T-cell (primary cell): Measurements from ENCODE around the gene RTN1. TPM values are rescaled to one million over a fixed set of nuclear protein-coding genes. Genes with fewer than 3 reads are reported as not detected.

Experiments
- ATAC-seq, 4 experiments: fragments of 200-7000 bp in 3 of 4; fragments of 150-1000 bp in 1 of 4; cut with Tn5 transposase; replicated peaks in 1 of 4; 1 replicate in 3 of 4; 2 replicates in 1 of 4; pipeline ENCODE4 v1.10.0; 2021; ENCODE audit warnings: moderate library complexity in 3 of 4, mild to moderate bottlenecking in 2 of 4, moderate number of reproducible peaks in 1 of 4
- CTCF ChIA-PET, 2 donors: fragments of 300-600 bp; sonication (Branson Sonifier 250); formaldehyde crosslinking; loops; one replicate each; lab custom pipeline; 2022; ENCODE audit warnings: antibody characterized with exemption in 2 of 2; lab: Charles Lee
- POLR2A ChIA-PET, 2 donors: fragments of 300-600 bp; sonication (Branson Sonifier 250); formaldehyde crosslinking; loops; one replicate each; lab custom pipeline; 2022; ENCODE audit warnings: antibody characterized with exemption in 2 of 2; lab: Charles Lee
- DNase-seq, 35 experiments: peaks; one replicate each; pipeline versions ENCODE4 v3.0.0 to v3.0.0-alpha.2; 2013 to 2023
- H3K27ac ChIP-seq: one replicate; pipeline ENCODE4 v1.5.1; 2013; ENCODE audit warnings: low read length
- H3K27me3 ChIP-seq, 2 experiments: replicated peaks in 1 of 2; 1 replicate in 1 of 2; 2 replicates in 1 of 2; pipeline versions ENCODE4 v1.6.1 to v1.7.0; 2013; ENCODE audit warnings: low read length in 1 of 2, mixed read lengths in 1 of 2; ENCODE audit not compliant: control insufficient read depth in 2 of 2, insufficient read depth in 2 of 2; ENCODE audit errors: extremely low read depth in 1 of 2
- H3K36me3 ChIP-seq, 2 donors: 1 replicate in 1 of 2; 2 replicates in 1 of 2; pipeline versions ENCODE4 v1.6.1 to v1.7.0; 2013; ENCODE audit warnings: low read length in 1 of 2; ENCODE audit not compliant: control insufficient read depth in 2 of 2, insufficient read depth in 1 of 2; ENCODE audit errors: extremely low read depth in 1 of 2
- H3K4me1 ChIP-seq, 2 experiments: 1 replicate in 1 of 2; 2 replicates in 1 of 2; pipeline versions ENCODE4 v1.6.1 to v1.7.0; 2013; ENCODE audit warnings: low read length in 2 of 2, mixed read lengths in 1 of 2; ENCODE audit not compliant: insufficient read depth in 2 of 2, control insufficient read depth in 1 of 2; ENCODE audit errors: extremely low read depth in 1 of 2
- H3K4me3 ChIP-seq, 2 donors: 1 replicate in 1 of 2; 2 replicates in 1 of 2; pipeline versions ENCODE4 v1.5.1 to v1.7.0; 2013; ENCODE audit warnings: mild to moderate bottlenecking in 2 of 2, low read length in 1 of 2, moderate library complexity in 1 of 2; ENCODE audit not compliant: control insufficient read depth in 1 of 2; ENCODE audit errors: extremely low read depth in 1 of 2
- H3K9me3 ChIP-seq: 2 replicates; pipeline ENCODE4 v1.7.0; 2013
- H3K27ac Mint-ChIP-seq, 2 donors: one replicate each; pipeline ENCODE4 v1.8.0; 2020 to 2021; ENCODE audit warnings: mild to moderate bottlenecking in 2 of 2, mixed read lengths in 2 of 2
- H3K27me3 Mint-ChIP-seq, 2 donors: one replicate each; pipeline ENCODE4 v1.8.0; 2021 to 2022; ENCODE audit warnings: mixed read lengths in 2 of 2
- H3K36me3 Mint-ChIP-seq: one replicate; pipeline ENCODE4 v1.8.0; 2021; ENCODE audit warnings: mixed read lengths
- H3K4me1 Mint-ChIP-seq, 3 donors: one replicate each; pipeline ENCODE4 v1.8.0; 2020 to 2022; ENCODE audit warnings: mixed read lengths in 3 of 3, mild to moderate bottlenecking in 1 of 3
- H3K4me3 Mint-ChIP-seq, 3 donors: one replicate each; pipeline ENCODE4 v1.8.0; 2020 to 2022; ENCODE audit warnings: mild to moderate bottlenecking in 3 of 3, mixed read lengths in 3 of 3, moderate library complexity in 3 of 3
- H3K9me3 Mint-ChIP-seq, 3 donors: one replicate each; pipeline ENCODE4 v1.8.0; 2020 to 2022; ENCODE audit warnings: mixed read lengths in 3 of 3
- WGBS: methylation state at CpG from one replicate; pipeline ENCODE4 v1.1.5; 2013; ENCODE audit warnings: missing lambda C conversion rate; ENCODE audit not compliant: insufficient coverage; 5-methylcytosine and 5-hydroxymethylcytosine counted together
- total RNA-seq, 35 experiments: library from RNA in 6 of 35; stranded (reverse) in 6 of 35; fragments of 120-200 nt in 1 of 35; gene quantifications; one replicate each; pipeline versions ENCODE4 v1.2.1 to v1.2.4 and lab custom pipeline; 2013 to 2026

The RTN1 gene
- total RNA-seq, 5 donors from 2014 or later (not counting 1 experiment from before 2014, with no cell fraction given) = 0.25 TPM; not detected in 4

DNA sequence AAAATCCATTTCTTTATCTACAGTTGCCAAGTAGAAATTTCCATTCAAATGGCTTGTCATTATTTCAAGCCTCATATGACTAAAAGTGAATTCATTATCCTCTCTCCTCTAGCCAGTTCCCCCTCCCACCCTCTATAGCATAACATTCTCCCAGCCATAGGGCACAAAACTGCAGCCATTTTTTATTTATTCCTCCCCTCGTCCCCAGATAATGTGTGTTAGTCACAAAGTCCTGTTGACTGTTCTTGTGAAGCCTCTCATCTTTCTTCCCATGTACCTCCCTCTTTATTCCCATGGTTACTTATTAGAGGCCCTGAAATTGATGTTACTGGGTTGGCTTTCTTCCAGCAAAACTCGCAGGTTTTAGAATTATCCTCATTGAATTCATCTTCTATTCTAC lies 13.2 kb downstream of the RTN1 start:
- Mint-ChIP-seq H3K4me3 (no peak overlapping the region), H3K27ac (no peak overlapping the region), H3K27me3 (peaks cover 6 to 25% of the 10 kb centered on the region in 2 donors), H3K9me3 (peaks cover 18 to 27% (median 20%) of the 10 kb centered on the region in 3 donors), H3K36me3 (no peaks in the 10 kb centered on the region), H3K4me1 (no peaks in the 10 kb centered on the region)
- H3K4me3 ChIP-seq = no peak overlapping the region
- H3K27ac ChIP-seq = no peak overlapping the region
- no peak for ATAC-seq
- peaks cover under 1 to 11% of the 10 kb centered on the region in 2 experiments for H3K27me3 ChIP-seq
- no peaks in the 10 kb centered on the region for H3K9me3 ChIP-seq
- H3K4me1 ChIP-seq = no peaks in the 10 kb centered on the region
- no CpG with 5 or more reads among the region's 2 CpGs for WGBS
- ChIA-PET POLR2A (no interaction called here), CTCF (no interaction called here)
- H3K36me3 ChIP-seq = no peaks in the 10 kb centered on the region
- no peak for DNase-seq

DNA sequence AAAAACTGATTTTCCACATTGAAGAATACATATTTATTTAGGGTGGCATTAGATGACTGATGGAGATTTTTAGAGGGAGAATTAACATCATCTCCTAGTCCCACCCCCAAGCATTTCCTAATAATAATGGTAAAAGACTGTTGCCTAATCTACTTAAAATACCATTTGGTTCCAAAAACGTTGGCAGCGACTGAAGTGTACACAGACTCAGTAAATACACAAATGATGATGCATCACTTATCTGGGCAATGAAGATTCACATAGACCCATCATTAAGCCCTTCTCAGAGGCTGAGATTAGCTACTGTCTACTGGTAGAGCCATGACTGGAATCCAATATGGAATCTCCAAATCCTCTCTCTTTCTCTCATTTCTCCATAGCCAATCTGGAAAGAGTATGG lies 18.2 kb downstream of the RTN1 start:
- no peak overlapping the region for H3K4me3 ChIP-seq
- no peak overlapping the region for H3K4me3 Mint-ChIP-seq
- POLR2A ChIA-PET = no interaction called here

DNA sequence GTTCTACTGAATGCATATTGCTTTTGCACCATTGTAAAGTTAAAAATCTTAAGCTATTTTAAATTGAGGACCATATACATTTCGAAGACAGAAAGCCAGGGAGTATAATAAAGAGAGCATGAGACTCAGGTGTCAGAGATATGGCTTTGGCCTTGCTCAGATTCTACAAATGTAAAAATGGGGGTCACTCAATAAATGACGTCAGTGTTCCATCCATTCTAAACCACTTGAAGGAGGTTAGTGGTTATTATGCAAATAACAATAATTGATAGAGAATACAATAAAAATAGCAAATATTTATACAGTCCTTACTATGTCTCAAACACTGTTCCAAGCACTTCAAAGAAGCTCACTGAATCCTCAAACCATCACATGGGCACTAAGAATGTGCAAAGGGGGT lies 20.1 kb downstream of the RTN1 start:
- Mint-ChIP-seq H3K9me3 (peaks cover 0 to 8% (median 8%) of the 10 kb centered on the region in 3 donors), H3K27me3 (peaks cover 5 to 7% of the 10 kb centered on the region in 2 donors), H3K4me3 (no peak overlapping the region), H3K36me3 (no peaks in the 10 kb centered on the region), H3K27ac (no peak overlapping the region), H3K4me1 (no peaks in the 10 kb centered on the region)
- DNase-seq = no peak
- CTCF ChIA-PET = no interaction called here
- H3K27ac ChIP-seq = no peak overlapping the region
- no peak overlapping the region for H3K4me3 ChIP-seq
- H3K4me1 ChIP-seq = no peaks in the 10 kb centered on the region
- WGBS = no CpG with 5 or more reads among the region's 2 CpGs
- POLR2A ChIA-PET = no interaction called here
- H3K36me3 ChIP-seq = no peaks in the 10 kb centered on the region
- peaks cover 0 to 3% of the 10 kb centered on the region in 2 experiments for H3K27me3 ChIP-seq
- no peaks in the 10 kb centered on the region for H3K9me3 ChIP-seq
- ATAC-seq = no peak

More for the DNA sequence above, 18.2 kb downstream of the RTN1 start:
- DNase-seq = no peak
- H3K36me3 ChIP-seq = no peaks in the 10 kb centered on the region
- Mint-ChIP-seq H3K4me1 (no peaks in the 10 kb centered on the region), H3K9me3 (peaks cover 5 to 14% (median 13%) of the 10 kb centered on the region in 3 donors), H3K27me3 (peaks cover 9 to 13% of the 10 kb centered on the region in 2 donors), H3K36me3 (no peaks in the 10 kb centered on the region), H3K27ac (no peak overlapping the region)
- WGBS = 64% methylated on average over 2 of the region's 2 CpGs
- H3K27ac ChIP-seq = no peak overlapping the region
- no peaks in the 10 kb centered on the region for H3K9me3 ChIP-seq
- ATAC-seq = no peak
- H3K4me1 ChIP-seq = no peaks in the 10 kb centered on the region
- peaks cover 0 to 7% of the 10 kb centered on the region in 2 experiments for H3K27me3 ChIP-seq
- CTCF ChIA-PET = no interaction called here

DNA sequence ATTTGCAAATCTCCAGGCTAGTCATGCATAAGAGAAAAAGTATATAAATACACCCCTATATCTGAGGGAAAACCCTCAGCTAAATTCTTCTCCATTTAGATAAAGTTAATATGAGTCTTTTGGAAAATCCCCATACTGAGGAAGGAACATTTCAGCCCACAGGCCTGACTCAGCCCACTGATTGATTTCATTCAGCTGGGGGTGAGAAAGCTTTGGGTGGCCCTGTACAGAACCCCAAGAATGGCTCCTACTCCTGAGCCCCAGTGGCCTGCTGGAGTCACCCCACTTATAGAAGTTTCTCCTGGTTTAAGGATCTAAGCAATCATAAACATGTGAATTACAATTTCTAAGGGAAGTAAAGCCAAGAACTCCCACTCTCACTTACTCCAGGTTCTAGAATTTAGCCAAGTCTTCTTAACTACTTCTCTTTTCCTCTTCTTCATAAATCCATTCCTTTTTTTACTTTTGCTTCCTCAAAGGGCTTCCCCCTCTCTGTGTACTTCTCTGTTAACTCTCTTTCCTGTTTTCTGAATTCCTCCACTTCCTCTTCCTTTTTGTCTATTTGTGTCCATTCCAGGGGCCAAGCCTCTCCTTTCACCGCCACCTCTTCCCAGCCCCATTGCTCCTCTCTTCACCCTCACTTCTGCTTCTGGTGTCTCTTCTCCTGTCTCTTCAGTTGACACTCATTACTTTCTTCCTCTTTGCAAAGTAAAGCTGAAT lies 21.0 kb downstream of the RTN1 start:
- H3K9me3 Mint-ChIP-seq = peaks cover 0 to under 1% (median 0%) of the 10 kb centered on the region in 3 donors
- CTCF ChIA-PET = no interaction called here
- no peak overlapping the region for H3K4me3 ChIP-seq
- POLR2A ChIA-PET = no interaction called here
- H3K4me3 Mint-ChIP-seq = no peak overlapping the region
- peaks cover 0 to 3% of the 10 kb centered on the region in 2 experiments for H3K27me3 ChIP-seq
- WGBS = 83% methylated on average over 1 of the region's 1 CpG
- DNase-seq (no peak), ATAC-seq (no peak)
- no peaks in the 10 kb centered on the region for H3K36me3 Mint-ChIP-seq
- H3K4me1 Mint-ChIP-seq = no peaks in the 10 kb centered on the region
- H3K4me1 ChIP-seq = no peaks in the 10 kb centered on the region
- H3K27ac ChIP-seq = no peak overlapping the region
- no peak overlapping the region for H3K27ac Mint-ChIP-seq
- peaks cover 5 to 7% of the 10 kb centered on the region in 2 donors for H3K27me3 Mint-ChIP-seq
- no peaks in the 10 kb centered on the region for H3K9me3 ChIP-seq
- no peaks in the 10 kb centered on the region for H3K36me3 ChIP-seq

DNA sequence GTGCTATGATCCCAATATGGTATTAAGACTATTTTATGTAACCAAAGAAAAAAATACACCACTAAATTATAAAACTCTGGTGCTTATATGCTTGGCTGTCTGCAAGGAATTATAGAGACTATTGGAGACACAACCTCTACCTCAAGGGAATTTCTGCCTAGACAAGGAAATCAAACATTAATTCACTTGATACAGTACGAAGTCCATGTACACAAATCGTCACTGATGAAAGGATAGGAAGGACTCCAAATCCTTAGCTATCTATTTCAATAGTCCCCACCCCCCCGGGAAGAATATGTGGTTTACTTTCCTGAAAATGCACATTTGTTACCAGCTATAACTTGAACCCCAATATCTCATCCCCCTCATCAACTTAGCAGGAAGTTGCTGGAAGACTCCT lies 21.9 kb downstream of the RTN1 start:
- Histone ChIP-seq H3K9me3 (no peaks in the 10 kb centered on the region), H3K36me3 (no peaks in the 10 kb centered on the region), H3K4me3 (no peak overlapping the region), H3K4me1 (no peaks in the 10 kb centered on the region), H3K27me3 (no peaks in the 10 kb centered on the region), H3K27ac (no peak overlapping the region)
- no peak for DNase-seq
- Mint-ChIP-seq H3K36me3 (no peaks in the 10 kb centered on the region), H3K27me3 (peaks cover 5 to 7% of the 10 kb centered on the region in 2 donors), H3K4me3 (no peak overlapping the region), H3K4me1 (no peaks in the 10 kb centered on the region), H3K9me3 (no peaks in the 10 kb centered on the region), H3K27ac (no peak overlapping the region)
- POLR2A ChIA-PET = no interaction called here
- no CpG with 5 or more reads among the region's 3 CpGs for WGBS
- ATAC-seq = no peak
- CTCF ChIA-PET = interaction anchor here in 1 of 2 donors (0.6 kb wide), 2 partner anchors 47 to 1037 kb away, joined by 3 read pairs; no protein-coding TSS in a partner anchor

DNA sequence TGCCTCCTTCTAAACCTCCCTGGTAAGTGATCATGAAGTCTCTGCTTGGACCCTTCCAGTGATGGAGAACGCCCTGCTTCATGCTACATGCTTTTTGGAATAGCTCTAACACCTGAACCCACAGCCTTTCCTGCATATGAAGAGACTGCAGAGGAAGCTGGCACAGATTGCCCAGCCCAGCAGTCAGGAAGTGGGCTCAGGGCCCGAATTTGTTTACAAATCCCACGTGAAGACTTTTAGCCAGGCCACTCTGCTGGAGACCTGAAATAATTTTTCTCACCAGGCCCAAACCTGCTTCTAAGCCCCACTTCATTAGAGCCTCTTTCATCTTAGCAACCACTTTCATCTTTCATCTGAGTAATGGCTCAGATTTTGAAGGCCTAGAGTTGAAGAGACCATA lies 22.9 kb downstream of the RTN1 start:
- Histone ChIP-seq H3K9me3 (no peaks in the 10 kb centered on the region), H3K4me3 (no peak overlapping the region), H3K27me3 (no peaks in the 10 kb centered on the region), H3K27ac (no peak overlapping the region), H3K4me1 (no peaks in the 10 kb centered on the region), H3K36me3 (no peaks in the 10 kb centered on the region)
- DNase-seq (no peak), ATAC-seq (no peak)
- 17% methylated on average over 3 of the region's 3 CpGs for WGBS
- H3K4me1 Mint-ChIP-seq = no peaks in the 10 kb centered on the region
- no peak overlapping the region for H3K27ac Mint-ChIP-seq
- POLR2A ChIA-PET = no interaction called here
- CTCF ChIA-PET = no interaction called here
- peaks cover 3 to 7% of the 10 kb centered on the region in 2 donors for H3K27me3 Mint-ChIP-seq
- H3K36me3 Mint-ChIP-seq = no peaks in the 10 kb centered on the region
- H3K9me3 Mint-ChIP-seq = no peaks in the 10 kb centered on the region
- no peak overlapping the region for H3K4me3 Mint-ChIP-seq
